ENCODE measurements around the gene ERVH48-1.

DNA sequence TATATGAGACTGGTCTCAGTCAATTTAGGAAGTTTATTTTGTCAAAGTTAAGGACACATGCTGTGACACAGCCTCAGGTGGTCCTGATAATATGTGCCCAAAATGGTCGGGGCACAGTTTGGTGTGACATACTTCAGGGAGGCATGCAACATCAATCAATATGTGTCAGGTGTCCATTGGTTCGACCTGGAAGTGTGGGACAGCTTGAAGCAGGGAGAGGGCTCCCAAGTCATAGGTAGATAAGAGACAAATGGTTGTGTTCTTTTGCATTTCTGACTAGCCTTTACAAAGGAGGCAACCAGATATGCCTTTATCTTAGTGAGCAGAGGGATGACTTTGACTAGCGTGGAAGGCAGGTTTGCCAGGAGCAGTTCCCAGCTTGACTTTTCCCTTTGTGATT, 4.5 kb upstream of the ERVH48-1 start:
- TF ChIP-seq, protein P1, sequence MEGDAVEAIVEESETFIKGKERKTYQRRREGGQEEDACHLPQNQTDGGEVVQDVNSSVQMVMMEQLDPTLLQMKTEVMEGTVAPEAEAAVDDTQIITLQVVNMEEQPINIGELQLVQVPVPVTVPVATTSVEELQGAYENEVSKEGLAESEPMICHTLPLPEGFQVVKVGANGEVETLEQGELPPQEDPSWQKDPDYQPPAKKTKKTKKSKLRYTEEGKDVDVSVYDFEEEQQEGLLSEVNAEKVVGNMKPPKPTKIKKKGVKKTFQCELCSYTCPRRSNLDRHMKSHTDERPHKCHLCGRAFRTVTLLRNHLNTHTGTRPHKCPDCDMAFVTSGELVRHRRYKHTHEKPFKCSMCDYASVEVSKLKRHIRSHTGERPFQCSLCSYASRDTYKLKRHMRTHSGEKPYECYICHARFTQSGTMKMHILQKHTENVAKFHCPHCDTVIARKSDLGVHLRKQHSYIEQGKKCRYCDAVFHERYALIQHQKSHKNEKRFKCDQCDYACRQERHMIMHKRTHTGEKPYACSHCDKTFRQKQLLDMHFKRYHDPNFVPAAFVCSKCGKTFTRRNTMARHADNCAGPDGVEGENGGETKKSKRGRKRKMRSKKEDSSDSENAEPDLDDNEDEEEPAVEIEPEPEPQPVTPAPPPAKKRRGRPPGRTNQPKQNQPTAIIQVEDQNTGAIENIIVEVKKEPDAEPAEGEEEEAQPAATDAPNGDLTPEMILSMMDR (IDR thresholded peaks at IDR 0.05): no peak
- TF ChIP-seq POLR2A (IDR thresholded peaks at IDR 0.05): no peak
- no peak for TF ChIP-seq POLR2AphosphoS5 (IDR thresholded peaks at IDR 0.05)
- no peak for TF ChIP-seq EP300 (IDR thresholded peaks at IDR 0.05)

Measured in upper lobe of left lung (tissue), 4 donors.